ENCODE results near the gene GALNT1. TPM values are rescaled to one million over a fixed set of nuclear protein-coding genes. Genes with fewer than 3 reads are reported as not detected.

Gene GALNT1
- total and polyA plus RNA-seq, 10 of the 15 experiments (the other 5 are each of a cell fraction or from before 2014, with no cell fraction given): 8.0 to 53.7 (median 29.9) TPM

GRCh38 chr18:35754464-35754863 lies 172.9 kb downstream of the GALNT1 start:
- intact Hi-C loops (cut with micrococcal nuclease; ENCODE audit: unreplicated experiment): loop anchor here (10.0 kb wide), 1 partner anchor 170 kb away; the partner anchor contains the start of gene GALNT1
- peaks cover 0 to 2% of the 10 kb centered on the region in 2 experiments; a peak in 2 of 4 replicates for H3K27me3 ChIP-seq (replicated peaks in 1 of 2; ENCODE audit: control insufficient read depth in 2 of 2, insufficient read depth in 2 of 2, low read length in 1 of 2)
- no peak overlapping the region for H3K4me3 ChIP-seq
- no peaks in the 10 kb centered on the region for H4K20me1 ChIP-seq (ENCODE audit: control insufficient read depth, insufficient read depth)
- CTCF ChIA-PET: interaction anchor here (0.6 to 3.0 kb wide), 6 partner anchors 10 to 368 kb away, joined by 3 to 30 read pairs (median 4); no protein-coding TSS in a partner anchor
- no peaks in the 10 kb centered on the region for H3K36me3 ChIP-seq (ENCODE audit: control insufficient read depth in 2 of 2, insufficient read depth in 2 of 2, low read length in 1 of 2)
- ATAC-seq: no peak
- no peak overlapping the region for H3K4me2 ChIP-seq (ENCODE audit: control insufficient read depth, insufficient read depth)
- no peak overlapping the region for H3K9ac ChIP-seq (ENCODE audit: control insufficient read depth, insufficient read depth, low read length)
- in situ Hi-C loops (cut with MboI): no loop called here
- H3K4me1 ChIP-seq (ENCODE audit: control insufficient read depth, insufficient read depth, low read length): no peaks in the 10 kb centered on the region
- SMC1A ChIA-PET (ENCODE audit: uncharacterized antibody, unreplicated experiment): interaction anchor here (1.2 to 3.2 kb wide), 5 partner anchors 99 to 529 kb away, joined by 3 to 30 read pairs (median 4); no protein-coding TSS in a partner anchor
- H2AFZ ChIP-seq (ENCODE audit: control insufficient read depth, low read depth, low read length): no peak overlapping the region
- H3K9me3 ChIP-seq (replicated peaks; ENCODE audit: control insufficient read depth, insufficient read depth, low read length): no peaks in the 10 kb centered on the region
- no peak overlapping the region for H3K27ac ChIP-seq (ENCODE audit: control insufficient read depth, insufficient read depth)
- no peak for FAIRE-seq
- DNase-seq (ENCODE audit: low read depth, low spot score): no peak
- WGBS (ENCODE audit: insufficient coverage, insufficient replicate concordance, low lambda C conversion rate, missing lambda C conversion rate): 23% methylated on average over 4 of the region's 4 CpGs
- no TSS peak for BruUV-seq (replicated peaks)
- RAD21 ChIA-PET (ENCODE audit: unreplicated experiment): no interaction called here
- H3K79me2 ChIP-seq (ENCODE audit: control insufficient read depth, insufficient read depth, low read length): no peaks in the 10 kb centered on the region
- POLR2A ChIA-PET: no interaction called here
- no peak for TF ChIP-seq CEBPZ (IDR thresholded peaks at IDR 0.05; ENCODE audit: low read depth, low read length)
- no peak for TF ChIP-seq POLR2AphosphoS2 (IDR thresholded peaks at IDR 0.05; ENCODE audit: low read depth, low read length)
- no peak for TF ChIP-seq MYC (IDR thresholded peaks at IDR 0.05; ENCODE audit: insufficient read depth, insufficient read length, insufficient replicate concordance, low read length, severe bottlenecking)
- no peak for TF ChIP-seq ATF7 (IDR thresholded peaks at IDR 0.05; ENCODE audit: low read depth)
- no peak for TF ChIP-seq SKIL (IDR thresholded peaks at IDR 0.05; ENCODE audit: low read depth, poor library complexity, severe bottlenecking)
- no peak for TF ChIP-seq SUPT20H (IDR thresholded peaks at IDR 0.05; ENCODE audit: borderline replicate concordance, control insufficient read depth, low read depth, low read length)
- no peak for TF ChIP-seq HDGF (IDR thresholded peaks at IDR 0.05)
- TF ChIP-seq REST (IDR thresholded peaks at IDR 0.05; ENCODE audit: low read depth, low read length): no peak
